ENCODE data around the gene GOLGA6L4.
"Not testable (repeated sequence)": the region's sequence is repeated elsewhere in the genome, so short reads cannot be mapped to it uniquely, and the experiment has no call there.

The GOLGA6L4 gene

GRCh38 chr15:84235573-84235972 is at the start of gene GOLGA6L4:
Gene GOLGA6L4, plus strand, starts transcription at chr15:84235773. Its CDS starts 62 bp downstream, at chr15:84235835.
- DNase-seq (ENCODE audit: low spot score): not testable (repeated sequence)

DNA sequence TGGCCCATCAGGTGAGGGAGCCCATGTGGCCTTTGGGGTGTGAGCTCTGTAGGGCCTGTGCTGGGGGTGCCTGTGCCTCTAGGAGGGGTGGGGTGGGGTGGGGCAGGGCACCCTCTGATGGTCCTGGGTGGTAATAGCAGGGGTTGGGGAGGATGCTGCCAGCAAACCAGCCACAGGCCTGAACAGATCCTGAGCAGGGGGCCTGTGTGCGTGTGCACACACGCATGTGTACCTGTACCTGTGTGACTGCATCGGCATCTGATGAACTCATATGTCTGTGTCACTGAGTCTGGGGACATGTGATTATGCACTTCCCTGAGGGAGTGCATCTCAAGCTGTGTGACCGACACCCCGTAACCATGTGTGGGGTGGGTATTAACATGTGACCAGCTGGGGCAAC is 42.6 kb upstream of the GOLGA6L4 start:
- not testable (repeated sequence) for DNase-seq (ENCODE audit: low spot score)

DNA sequence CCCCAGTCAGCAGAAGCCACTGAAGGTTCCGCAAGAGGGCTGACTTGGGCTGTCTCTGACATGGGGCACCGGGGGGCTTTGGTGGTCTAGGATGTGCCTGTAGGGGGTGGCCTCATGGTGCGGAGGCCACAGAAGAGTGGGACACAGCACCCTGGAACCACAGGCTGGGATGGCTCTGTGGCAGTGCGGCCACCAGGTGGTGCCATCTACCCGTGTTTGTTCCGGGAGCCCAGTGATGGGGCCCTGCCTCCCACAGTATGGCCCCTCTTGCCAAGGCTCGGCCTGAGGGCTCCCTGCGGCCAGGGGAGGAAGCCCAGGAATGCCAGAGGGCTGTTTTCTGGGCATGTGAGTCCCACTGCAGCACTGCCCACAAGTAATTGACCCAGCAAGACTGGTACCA is 40.0 kb upstream of the GOLGA6L4 start:
- DNase-seq (ENCODE audit: low spot score): not testable (repeated sequence)

- not testable (repeated sequence) for DNase-seq (ENCODE audit: low spot score)
Observed at GRCh38 chr15:84196530-84197188, 38.9 kb upstream of the GOLGA6L4 start.

GRCh38 chr15:84199865-84200264 is 35.7 kb upstream of the GOLGA6L4 start:
- DNase-seq (ENCODE audit: low spot score): not testable (repeated sequence)

DNA sequence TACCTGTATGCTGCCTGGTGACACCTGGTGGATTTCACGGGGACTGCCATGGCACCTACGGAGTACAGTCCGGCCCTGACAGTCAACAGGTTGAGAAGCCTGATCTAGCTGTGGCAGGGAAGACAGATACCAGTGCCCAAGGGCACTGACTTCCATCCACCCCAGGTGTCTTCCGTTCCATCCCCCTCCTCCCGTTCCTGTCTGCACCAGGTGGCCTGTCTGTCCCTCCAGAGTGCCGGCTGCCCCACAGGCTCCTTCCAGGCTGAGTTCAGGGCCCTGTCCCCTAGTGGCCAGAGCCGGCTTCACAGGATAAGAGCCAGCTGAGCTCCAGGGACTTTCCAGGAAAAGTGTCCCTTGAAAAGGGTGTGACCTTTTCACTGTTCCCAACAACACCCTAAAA is 10.9 kb downstream of the GOLGA6L4 start:
- DNase-seq (ENCODE audit: low spot score): not testable (repeated sequence)

Measured in cerebellar cortex (tissue), 1 donor.